ENCODE data around the gene TLN1. TPM values are rescaled to one million over a fixed set of nuclear protein-coding genes. Genes with fewer than 3 reads are reported as not detected.

Gene TLN1
- total RNA-seq, 4 donors from 2014 or later = 126 to 179 (median 152) TPM

GRCh38 chr9:35729700-35730485 is 2.1 kb downstream of the TLN1 start:
- no peak for DNase-seq (ENCODE audit: low spot score in 2 of 2)
- H3K4me1 ChIP-seq = peaks cover 59% of the 10 kb centered on the region

GRCh38 chr9:35729101-35729500 is 2.9 kb downstream of the TLN1 start:
- Histone ChIP-seq H3K4me3 (peak overlapping the region; percentile 65), H3K27me3 (no peaks in the 10 kb centered on the region), H3K9me3 (no peaks in the 10 kb centered on the region), H3K36me3 (peaks cover 21% of the 10 kb centered on the region), H3K27ac (peak overlapping the region; percentile 61), H3K4me1 (peaks cover 59% of the 10 kb centered on the region)
- TF ChIP-seq POLR2AphosphoS5 (IDR thresholded peaks at IDR 0.05) = no peak
- no peak for TF ChIP-seq CTCF (IDR thresholded peaks at IDR 0.05)
- TF ChIP-seq EP300 (IDR thresholded peaks at IDR 0.05) = no peak
- TF ChIP-seq POLR2A (IDR thresholded peaks at IDR 0.05) = no peak
- DNase-seq (ENCODE audit: low spot score in 2 of 2) = no peak
- 59% methylated on average over 3 of the region's 3 CpGs for WGBS

More at GRCh38 chr9:35729700-35730485, 2.1 kb downstream of the TLN1 start:
- Histone ChIP-seq H3K27ac (peak overlapping the region; percentile 96), H3K27me3 (no peaks in the 10 kb centered on the region), H3K4me3 (peak overlapping the region; percentile 65), H3K36me3 (peaks cover 13% of the 10 kb centered on the region), H3K9me3 (no peaks in the 10 kb centered on the region)
- WGBS = 23% methylated on average over 6 of the region's 6 CpGs
- TF ChIP-seq POLR2AphosphoS5 (IDR thresholded peaks at IDR 0.05) (no peak), CTCF (IDR thresholded peaks at IDR 0.05) (peak; percentile 38 to 41), POLR2A (IDR thresholded peaks at IDR 0.05) (no peak)

- Histone ChIP-seq H3K4me3 (peak overlapping the region; percentile 65), H3K9me3 (no peaks in the 10 kb centered on the region), H3K4me1 (peaks cover 56% of the 10 kb centered on the region), H3K27ac (peak overlapping the region; percentile 61), H3K36me3 (peaks cover 29% of the 10 kb centered on the region), H3K27me3 (no peaks in the 10 kb centered on the region)
- no peak for DNase-seq (ENCODE audit: low spot score in 2 of 2)
- TF ChIP-seq POLR2AphosphoS5 (IDR thresholded peaks at IDR 0.05) (peak in 1 of 3 donors; percentile 64), CTCF (IDR thresholded peaks at IDR 0.05) (no peak)
- WGBS = 16% methylated on average over 10 of the region's 10 CpGs
Measured at GRCh38 chr9:35728041-35728971, 3.7 kb downstream of the TLN1 start.

DNA sequence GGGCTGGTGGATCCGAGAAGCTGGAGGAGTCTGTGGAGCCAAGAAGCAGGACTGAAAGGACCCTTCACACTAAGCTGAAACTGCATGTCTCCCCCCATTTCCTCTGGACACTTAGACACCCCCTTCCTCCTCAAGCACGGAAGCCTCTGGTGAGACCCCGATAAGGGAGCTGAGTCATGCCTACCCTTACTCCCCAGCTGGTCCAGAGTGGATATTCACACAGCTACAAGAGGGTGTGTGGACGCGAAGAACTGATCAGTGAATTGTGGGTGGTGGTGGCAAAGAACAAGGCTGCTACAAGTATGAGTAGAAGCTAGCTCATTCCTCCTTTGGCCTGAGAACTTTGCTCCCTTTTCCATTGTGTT is 4.3 kb downstream of the TLN1 start:
- TF ChIP-seq POLR2AphosphoS5 (IDR thresholded peaks at IDR 0.05) (no peak), POLR2A (IDR thresholded peaks at IDR 0.05) (no peak), EP300 (IDR thresholded peaks at IDR 0.05) (no peak), CTCF (IDR thresholded peaks at IDR 0.05) (no peak)
- no peak for DNase-seq (ENCODE audit: low spot score in 2 of 2)
- Histone ChIP-seq H3K4me1 (peaks cover 50% of the 10 kb centered on the region), H3K36me3 (peaks cover 36% of the 10 kb centered on the region), H3K4me3 (peak overlapping the region; percentile 65), H3K27me3 (no peaks in the 10 kb centered on the region), H3K9me3 (no peaks in the 10 kb centered on the region), H3K27ac (peak overlapping the region; percentile 61)
- 71% methylated on average over 5 of the region's 5 CpGs for WGBS

- DNase-seq (ENCODE audit: low spot score in 2 of 2) = no peak
- no peaks in the 10 kb centered on the region for H3K9me3 ChIP-seq
- 61% methylated on average over 3 of the region's 3 CpGs for WGBS
- peak overlapping the region; percentile 65 for H3K4me3 ChIP-seq
- H3K27me3 ChIP-seq = no peaks in the 10 kb centered on the region
- H3K36me3 ChIP-seq = peaks cover 43% of the 10 kb centered on the region
- TF ChIP-seq POLR2AphosphoS5 (IDR thresholded peaks at IDR 0.05) (no peak), CTCF (IDR thresholded peaks at IDR 0.05) (no peak), POLR2A (IDR thresholded peaks at IDR 0.05) (no peak), EP300 (IDR thresholded peaks at IDR 0.05) (no peak)
- peaks cover 49% of the 10 kb centered on the region for H3K4me1 ChIP-seq
- H3K27ac ChIP-seq = peak overlapping the region; percentile 61
Measured at GRCh38 chr9:35726931-35727330, 5.1 kb downstream of the TLN1 start.

Measured in suprapubic skin (tissue), 4 donors.